Neural cell (in vitro differentiated cells): ENCODE results near the gene UBXN1.

Experiments
- CTCF ChIP-seq: fragments of 450-650 bp; IDR thresholded peaks from 2 replicates; pipeline ENCODE4 v1.5.1; 2014; ENCODE audit warnings: antibody characterized with exemption, mild to moderate bottlenecking, moderate library complexity; ENCODE audit not compliant: poor library complexity, severe bottlenecking
- EP300 ChIP-seq: fragments of 450-650 bp; conservative IDR thresholded peaks from 2 replicates; pipeline ENCODE4 v1.6.1; 2014; ENCODE audit warnings: antibody characterized with exemption, mild to moderate bottlenecking, moderate library complexity; ENCODE audit not compliant: poor library complexity, severe bottlenecking
- MXI1 ChIP-seq: fragments of 450-650 bp; conservative IDR thresholded peaks from 2 replicates; pipeline ENCODE4 v1.6.1; 2014; ENCODE audit warnings: antibody characterized with exemption, mild to moderate bottlenecking; ENCODE audit not compliant: poor library complexity, severe bottlenecking
- REST ChIP-seq: IDR thresholded peaks from 2 replicates; pipeline ENCODE4 v1.6.1; 2012; ENCODE audit warnings: borderline replicate concordance

DNA sequence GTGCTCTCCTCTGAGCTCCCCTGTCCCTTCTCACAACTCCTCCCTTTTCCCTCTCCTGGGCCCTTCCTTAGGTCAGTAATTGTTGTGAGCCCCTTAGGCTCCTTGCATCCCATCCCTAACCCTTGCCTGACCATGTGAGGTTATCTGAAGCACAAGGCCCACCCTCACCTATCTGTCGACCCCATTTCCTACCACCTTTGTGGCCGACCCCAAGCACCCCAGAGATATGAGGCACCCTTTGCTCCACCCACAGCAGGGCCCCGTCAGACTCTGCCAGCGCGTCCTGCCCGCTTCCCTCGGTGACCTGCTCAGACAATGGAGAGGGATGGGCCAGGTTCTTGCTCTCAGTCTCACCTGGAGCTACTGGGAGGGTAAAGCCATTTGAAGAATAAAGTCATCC is 29.9 kb upstream of the UBXN1 start:
- TF ChIP-seq REST (no peak), EP300 (no peak), MXI1 (no peak), CTCF (no peak)
